Measurements from ENCODE around the gene PCDHGC5. TPM values are rescaled to one million over a fixed set of nuclear protein-coding genes. Genes with fewer than 3 reads are reported as not detected.
A peak's percentile ranks its signal among the peaks of the same experiment; 100 is the strongest.

Gene PCDHGC5
- total RNA-seq, 8 experiments from 2014 or later: 0.31 to 4.1 (median 1.1) TPM

GRCh38 chr5:141483902-141484301 lies 5.0 kb upstream of the PCDHGC5 start:
- Histone ChIP-seq H3K4me1 (replicated peaks in 1 of 2) (peaks cover 15 to 25% of the 10 kb centered on the region in 2 donors), H3K27ac (peak overlapping the region; percentile 1 to 16), H3K4me3 (peak overlapping the region; percentile 31 to 43 (median 36))
- peak in 3 of 8 experiments; percentile 25 to 50 (median 28) for ATAC-seq (replicated peaks in 6 of 8)
- 0 to 80% (median 12%) methylated on average over 1 to 3 of the region's 3 CpGs; no CpG with 5 or more reads in 4 of the 10 experiments for WGBS, 10 experiments
- in situ Hi-C loops (cut with MboI; ENCODE audit: low pct_unique_long_range_greater_than_20kb in 2 of 9, low sequenced_read_pairs in 9 of 9, unreplicated experiment in 9 of 9): no loop called here

DNA sequence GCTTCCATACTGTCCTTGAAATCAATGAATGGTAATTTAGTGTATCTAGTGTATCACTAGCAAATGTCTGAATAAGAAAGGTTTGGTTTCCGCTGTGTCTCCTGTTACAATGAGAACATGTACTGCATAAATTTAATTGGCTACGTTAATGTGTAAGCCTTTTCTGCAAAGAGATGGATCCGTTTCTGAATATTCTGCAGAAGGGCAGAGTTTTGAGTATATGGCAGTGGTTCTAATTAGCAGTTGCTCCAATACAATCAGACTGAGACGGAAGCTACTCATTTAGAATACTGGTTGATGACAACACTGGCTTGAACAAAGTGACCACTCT lies 4.6 kb upstream of the PCDHGC5 start:
- Histone ChIP-seq H3K4me3 (peak overlapping the region; percentile 31 to 43 (median 36)), H3K27ac (peak overlapping the region; percentile 1 to 16), H3K4me1 (replicated peaks in 1 of 2) (peaks cover 16 to 21% of the 10 kb centered on the region in 2 donors)
- WGBS, 10 experiments: 0 to 20% (median 8%) methylated on average over 2 to 4 of the region's 4 CpGs; no CpG with 5 or more reads in 2 of the 10 experiments
- in situ Hi-C loops (cut with MboI; ENCODE audit: low pct_unique_long_range_greater_than_20kb in 2 of 9, low sequenced_read_pairs in 9 of 9, unreplicated experiment in 9 of 9): no loop called here
- ATAC-seq (replicated peaks in 6 of 8): peak in 4 of 8 experiments; percentile 4 to 81 (median 52)

- peaks cover 15 to 18% of the 10 kb centered on the region in 2 donors for H3K4me1 ChIP-seq (replicated peaks in 1 of 2)
- peak within 1 kb of the TSS; percentile 1 to 16 for H3K27ac ChIP-seq
- WGBS, 10 experiments: 0 to 70% (median 8%) methylated on average over 1 to 10 of the region's 39 CpGs; no CpG with 5 or more reads in 6 of the 10 experiments
- ATAC-seq (replicated peaks in 6 of 8): peak in 7 of 8 experiments; percentile 17 to 91 (median 74)
- peak within 1 kb of the TSS; percentile 31 to 43 (median 36) for H3K4me3 ChIP-seq
- in situ Hi-C loops (cut with MboI; ENCODE audit: low pct_unique_long_range_greater_than_20kb in 2 of 9, low sequenced_read_pairs in 9 of 9, unreplicated experiment in 9 of 9): no loop called here
Measured at GRCh38 chr5:141484641-141485311, 4.1 kb upstream of the PCDHGC5 start, which contains the start of gene PCDHGC4. Gene PCDHGC4, plus strand, starts transcription at chr5:141485030. Its CDS starts 144 bp downstream, at chr5:141485174.

- in situ Hi-C loops (cut with MboI; ENCODE audit: low pct_unique_long_range_greater_than_20kb in 2 of 9, low sequenced_read_pairs in 9 of 9, unreplicated experiment in 9 of 9): no loop called here
- Histone ChIP-seq H3K27ac (peak overlapping the region in 1 of 2 donors; percentile 6), H3K4me3 (peak overlapping the region; percentile 31 to 43 (median 36)), H3K4me1 (replicated peaks in 1 of 2) (peaks cover 15 to 18% of the 10 kb centered on the region in 2 donors)
- peak in 1 of 8 experiments; percentile 1 for ATAC-seq (replicated peaks in 6 of 8)
- 31 to 84% (median 49%) methylated on average over 4 to 18 of the region's 38 CpGs; no CpG with 5 or more reads in 3 of the 10 experiments for WGBS, 10 experiments
Measured at GRCh38 chr5:141485321-141486055, 3.4 kb upstream of the PCDHGC5 start.

DNA sequence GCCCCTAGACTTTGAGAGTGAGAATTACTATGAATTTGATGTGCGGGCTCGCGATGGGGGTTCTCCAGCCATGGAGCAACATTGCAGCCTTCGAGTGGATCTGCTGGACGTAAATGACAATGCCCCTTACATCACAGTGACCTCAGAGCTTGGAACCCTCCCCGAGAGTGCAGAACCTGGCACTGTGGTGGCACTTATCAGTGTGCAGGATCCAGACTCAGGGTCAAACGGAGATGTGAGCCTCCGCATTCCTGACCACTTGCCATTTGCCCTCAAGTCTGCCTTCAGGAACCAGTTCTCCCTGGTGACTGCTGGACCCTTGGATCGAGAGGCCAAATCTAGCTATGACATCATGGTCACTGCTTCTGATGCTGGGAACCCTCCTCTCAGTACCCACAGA lies 2.8 kb upstream of the PCDHGC5 start:
- in situ Hi-C loops (cut with MboI; ENCODE audit: low pct_unique_long_range_greater_than_20kb in 2 of 9, low sequenced_read_pairs in 9 of 9, unreplicated experiment in 9 of 9): no loop called here
- no peak overlapping the region for H3K27ac ChIP-seq
- ATAC-seq (replicated peaks in 6 of 8): no peak
- H3K4me3 ChIP-seq: peak overlapping the region in 1 of 5 donors; percentile 36
- peaks cover 15 to 18% of the 10 kb centered on the region in 2 donors for H3K4me1 ChIP-seq (replicated peaks in 1 of 2)
- 83 to 100% (median 99%) methylated on average over 1 to 7 of the region's 9 CpGs; no CpG with 5 or more reads in 4 of the 10 experiments for WGBS, 10 experiments

DNA sequence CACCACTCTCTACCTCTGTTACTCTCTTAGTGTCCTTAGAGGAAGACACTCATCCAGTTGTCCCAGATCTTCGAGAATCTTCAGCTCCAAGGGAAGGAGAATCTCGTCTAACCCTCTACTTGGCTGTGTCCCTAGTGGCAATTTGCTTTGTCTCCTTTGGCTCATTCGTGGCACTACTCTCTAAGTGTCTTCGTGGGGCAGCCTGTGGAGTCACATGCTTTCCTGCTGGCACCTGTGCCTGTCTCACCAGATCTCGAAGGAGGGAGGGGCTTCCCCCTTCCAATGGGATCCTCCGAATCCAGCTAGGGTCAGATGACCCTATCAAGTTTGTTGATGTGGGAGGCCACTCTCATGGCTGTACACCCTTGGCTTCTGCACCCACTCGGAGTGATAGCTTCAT lies 1.8 kb upstream of the PCDHGC5 start:
- WGBS, 10 experiments: 33 to 100% (median 92%) methylated on average over 1 to 4 of the region's 7 CpGs; no CpG with 5 or more reads in 4 of the 10 experiments
- in situ Hi-C loops (cut with MboI; ENCODE audit: low pct_unique_long_range_greater_than_20kb in 2 of 9, low sequenced_read_pairs in 9 of 9, unreplicated experiment in 9 of 9): no loop called here
- no peak for ATAC-seq (replicated peaks in 6 of 8)
- H3K27ac ChIP-seq: no peak overlapping the region
- H3K4me1 ChIP-seq (replicated peaks in 1 of 2): peaks cover 15 to 18% of the 10 kb centered on the region in 2 donors
- H3K4me3 ChIP-seq: no peak overlapping the region

- H3K4me3 ChIP-seq: no peak overlapping the region
- WGBS, 10 experiments: 84 to 96% (median 88%) methylated on average over 3 to 5 of the region's 10 CpGs; no CpG with 5 or more reads in 7 of the 10 experiments
- no peak overlapping the region for H3K27ac ChIP-seq
- H3K4me1 ChIP-seq (replicated peaks in 1 of 2): peaks cover 17 to 21% of the 10 kb centered on the region in 2 donors
- no peak for ATAC-seq (replicated peaks in 6 of 8)
- in situ Hi-C loops (cut with MboI; ENCODE audit: low pct_unique_long_range_greater_than_20kb in 2 of 9, low sequenced_read_pairs in 9 of 9, unreplicated experiment in 9 of 9): no loop called here
Measured at GRCh38 chr5:141489841-141490240, 960 bp downstream of the PCDHGC5 start.

DNA sequence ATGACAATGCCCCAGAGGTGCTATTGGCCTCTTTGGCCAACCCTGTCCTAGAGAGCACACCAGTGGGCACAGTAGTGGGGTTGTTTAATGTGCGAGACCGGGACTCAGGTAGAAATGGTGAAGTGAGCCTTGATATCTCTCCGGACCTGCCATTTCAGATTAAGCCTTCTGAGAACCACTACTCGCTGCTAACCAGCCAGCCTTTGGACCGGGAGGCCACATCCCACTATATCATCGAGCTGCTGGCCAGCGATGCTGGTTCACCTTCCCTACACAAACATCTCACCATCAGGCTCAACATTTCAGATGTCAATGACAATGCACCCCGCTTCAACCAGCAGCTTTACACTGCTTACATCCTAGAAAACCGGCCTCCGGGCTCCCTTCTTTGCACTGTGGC lies 1.4 kb downstream of the PCDHGC5 start:
- Histone ChIP-seq H3K4me3 (no peak overlapping the region), H3K27ac (no peak overlapping the region), H3K4me1 (replicated peaks in 1 of 2) (peaks cover 21 to 26% of the 10 kb centered on the region in 2 donors)
- ATAC-seq (replicated peaks in 6 of 8): no peak
- in situ Hi-C loops (cut with MboI; ENCODE audit: low pct_unique_long_range_greater_than_20kb in 2 of 9, low sequenced_read_pairs in 9 of 9, unreplicated experiment in 9 of 9): no loop called here
- 60 to 97% (median 90%) methylated on average over 1 to 6 of the region's 10 CpGs; no CpG with 5 or more reads in 7 of the 10 experiments for WGBS, 10 experiments

GRCh38 chr5:141490771-141491170 lies 1.9 kb downstream of the PCDHGC5 start:
- in situ Hi-C loops (cut with MboI; ENCODE audit: low pct_unique_long_range_greater_than_20kb in 2 of 9, low sequenced_read_pairs in 9 of 9, unreplicated experiment in 9 of 9): no loop called here

GRCh38 chr5:141491323-141492167 lies 2.7 kb downstream of the PCDHGC5 start:
- H3K27ac ChIP-seq: no peak overlapping the region
- no peak overlapping the region for H3K4me3 ChIP-seq
- no peak for ATAC-seq (replicated peaks in 6 of 8)
- peaks cover 28 to 38% of the 10 kb centered on the region in 2 donors for H3K4me1 ChIP-seq (replicated peaks in 1 of 2)
- in situ Hi-C loops (cut with MboI; ENCODE audit: low pct_unique_long_range_greater_than_20kb in 2 of 9, low sequenced_read_pairs in 9 of 9, unreplicated experiment in 9 of 9): no loop called here
- 80 to 96% (median 86%) methylated on average over 3 to 25 of the region's 66 CpGs; no CpG with 5 or more reads in 6 of the 10 experiments for WGBS, 10 experiments

More at GRCh38 chr5:141490771-141491170, 1.9 kb downstream of the PCDHGC5 start:
- 85 to 100% (median 93%) methylated on average over 1 to 6 of the region's 13 CpGs; no CpG with 5 or more reads in 7 of the 10 experiments for WGBS, 10 experiments
- Histone ChIP-seq H3K4me3 (no peak overlapping the region), H3K4me1 (replicated peaks in 1 of 2) (peaks cover 23 to 31% of the 10 kb centered on the region in 2 donors), H3K27ac (no peak overlapping the region)
- ATAC-seq (replicated peaks in 6 of 8): no peak

- H3K4me1 ChIP-seq (replicated peaks in 1 of 2): peaks cover 28 to 38% of the 10 kb centered on the region in 2 donors
- no peak overlapping the region for H3K27ac ChIP-seq
- in situ Hi-C loops (cut with MboI; ENCODE audit: low pct_unique_long_range_greater_than_20kb in 2 of 9, low sequenced_read_pairs in 9 of 9, unreplicated experiment in 9 of 9): no loop called here
- no peak for ATAC-seq (replicated peaks in 6 of 8)
- 80 to 96% (median 88%) methylated on average over 1 to 33 of the region's 68 CpGs; no CpG with 5 or more reads in 5 of the 10 experiments for WGBS, 10 experiments
- H3K4me3 ChIP-seq: no peak overlapping the region
Measured at GRCh38 chr5:141492168-141492885, 3.4 kb downstream of the PCDHGC5 start.
